ENCODE data around the gene NDUFB7.
"Not testable (repeated sequence)": the region's sequence is repeated elsewhere in the genome, so short reads cannot be mapped to it uniquely, and the experiment has no call there.

NDUFB7 gene

DNA sequence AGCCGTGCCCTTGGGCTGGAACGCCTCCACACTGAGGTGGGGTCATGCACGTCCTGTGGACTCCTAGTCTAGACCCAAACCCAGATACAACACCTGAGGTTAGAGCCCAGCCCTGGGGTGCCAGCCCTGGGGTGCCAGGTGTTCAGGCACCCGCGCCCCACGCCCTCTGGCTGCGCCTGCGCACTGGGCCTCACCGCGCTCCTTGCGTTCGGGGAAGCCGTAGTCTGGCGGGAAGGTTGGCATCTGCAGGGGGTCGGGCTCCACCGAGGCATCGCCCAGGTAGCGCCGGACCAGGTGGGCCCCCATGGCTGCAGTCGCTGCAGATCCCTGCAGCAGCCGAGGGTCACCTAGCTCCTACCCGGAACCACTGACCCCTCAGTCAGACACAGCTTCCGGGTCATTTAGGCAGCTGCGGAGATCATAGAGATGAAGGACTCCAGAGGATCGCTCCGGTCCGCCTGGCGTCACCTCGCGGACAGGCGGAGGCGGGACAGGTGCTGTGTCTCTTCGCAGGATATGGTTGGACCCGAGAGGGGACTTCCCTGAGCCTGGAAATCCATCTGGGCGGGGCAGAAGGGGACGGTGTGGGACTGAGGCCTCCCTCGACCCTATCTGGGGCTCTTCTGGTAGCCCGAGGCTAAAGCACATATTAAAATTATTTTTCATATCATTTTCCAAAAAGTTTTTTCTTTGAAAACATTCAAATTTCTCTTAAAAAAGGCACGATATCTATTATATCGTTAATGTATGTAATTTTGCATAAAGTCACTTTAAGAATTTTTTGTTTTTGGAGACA, at the start of gene NDUFB7:
Gene NDUFB7 (minus strand): TSS at position 372 of the 796 bp plus-strand sequence. CDS start 66 bp downstream, at position 306.
- peak; percentile 94 for DNase-seq

DNA sequence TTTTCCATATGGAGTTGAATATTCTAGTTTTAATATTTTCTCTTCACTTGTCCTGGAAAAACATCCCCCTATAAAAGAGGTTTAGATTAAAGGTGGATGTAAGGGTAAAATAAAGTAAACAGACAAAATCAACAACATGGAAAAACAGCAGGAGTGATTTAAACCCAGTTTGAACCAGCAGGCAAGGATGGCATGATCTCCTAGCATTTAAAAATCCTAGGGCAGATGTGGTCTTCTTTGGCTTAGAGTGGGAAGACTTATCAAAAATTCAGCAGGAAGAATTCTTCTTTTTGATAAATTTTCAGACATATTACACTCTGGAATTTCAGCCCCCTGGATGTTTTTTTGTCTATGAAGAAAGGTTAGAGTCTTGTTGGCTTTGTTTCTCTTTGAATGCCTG, 47.5 kb upstream of the NDUFB7 start:
- no peak for DNase-seq

DNA sequence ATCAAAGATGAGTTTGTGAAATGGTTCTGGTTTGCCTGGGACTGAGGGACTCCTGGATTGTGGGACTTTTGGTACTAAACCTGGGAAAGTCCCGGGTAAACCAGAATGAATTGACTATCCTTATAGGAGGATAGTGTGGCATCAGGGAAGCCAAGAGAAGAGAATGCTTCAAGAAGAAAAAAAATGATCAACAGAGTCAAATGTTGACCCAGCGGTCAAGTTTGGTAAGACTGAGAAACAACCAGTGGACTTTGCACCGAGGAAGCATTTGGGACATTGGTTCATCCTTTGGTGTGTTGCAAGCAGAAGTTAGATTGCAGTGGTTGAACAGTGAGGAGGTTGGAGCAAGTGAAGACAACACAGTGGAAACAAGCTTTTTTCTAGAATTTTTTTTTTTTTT, 44.5 kb upstream of the NDUFB7 start:
- DNase-seq = no peak

DNA sequence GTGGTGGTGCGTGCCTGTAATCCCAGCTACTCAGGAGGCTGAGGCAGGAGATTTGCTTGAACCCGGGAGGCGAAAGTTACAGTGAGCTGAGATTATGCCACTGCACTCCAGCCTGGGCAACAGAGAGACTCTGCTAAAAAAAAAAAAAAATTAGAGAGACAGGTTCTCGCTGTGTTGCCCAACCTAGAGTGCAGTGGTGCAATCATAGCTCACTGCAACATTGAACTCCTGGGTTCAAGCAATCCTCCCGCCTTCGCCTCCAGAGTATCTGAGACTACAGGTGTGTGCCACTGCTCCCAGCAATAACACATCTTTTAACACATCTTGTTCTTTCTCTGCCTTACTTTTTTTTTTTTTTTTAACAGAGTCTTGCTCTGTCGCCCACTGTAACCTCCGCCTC, 43.8 kb upstream of the NDUFB7 start:
- DNase-seq = no peak

DNA sequence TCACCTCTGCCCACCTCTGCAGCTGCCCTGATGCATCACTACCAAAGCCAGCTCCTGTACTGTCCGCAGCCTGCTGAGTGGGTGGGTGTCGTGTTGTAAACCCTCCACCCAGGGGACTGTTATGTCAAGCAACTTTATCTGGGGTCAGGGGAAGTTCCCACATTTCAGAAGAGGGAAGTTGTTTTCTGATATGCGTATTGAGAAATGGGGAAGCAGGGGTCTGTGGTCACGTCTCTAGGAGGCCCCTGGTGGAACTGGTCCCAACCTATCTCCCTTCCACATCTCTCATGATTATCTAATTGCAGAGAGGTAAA, 42.2 kb upstream of the NDUFB7 start:
- no peak for DNase-seq

DNA sequence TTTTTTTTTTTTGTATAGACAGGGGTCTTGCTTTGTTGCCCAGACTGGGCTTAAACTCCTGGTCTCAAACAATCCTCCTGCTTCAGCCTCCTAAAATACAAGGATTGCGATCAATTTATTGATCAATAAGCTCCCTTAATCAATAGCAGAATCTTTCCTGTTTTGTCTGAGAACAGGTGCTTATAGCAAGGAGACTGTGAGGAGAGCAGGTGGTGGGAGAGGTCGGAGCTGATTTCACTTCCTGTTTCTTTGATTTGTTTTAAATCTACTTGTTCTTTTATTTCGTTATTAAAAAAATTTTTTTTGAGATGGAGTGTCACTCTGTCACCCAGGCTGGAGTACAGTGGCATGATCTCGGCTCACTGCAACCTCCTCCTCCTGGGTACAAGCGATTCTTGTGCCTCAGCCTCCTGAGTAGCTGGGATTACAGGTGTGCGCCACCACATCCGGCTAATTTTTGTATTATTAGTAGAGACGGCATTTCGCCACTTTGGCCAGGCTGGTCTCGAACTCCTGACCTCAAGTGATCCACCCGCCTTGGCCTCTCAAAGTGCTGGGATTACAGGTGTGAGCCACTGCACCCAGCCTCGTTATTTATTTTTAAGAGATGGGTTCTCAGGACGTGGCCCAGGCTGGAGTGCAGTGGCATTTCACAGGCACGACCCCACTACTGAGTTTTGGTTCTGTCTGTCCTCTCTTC, 41.7 kb upstream of the NDUFB7 start:
- DNase-seq = not testable (repeated sequence)

DNA sequence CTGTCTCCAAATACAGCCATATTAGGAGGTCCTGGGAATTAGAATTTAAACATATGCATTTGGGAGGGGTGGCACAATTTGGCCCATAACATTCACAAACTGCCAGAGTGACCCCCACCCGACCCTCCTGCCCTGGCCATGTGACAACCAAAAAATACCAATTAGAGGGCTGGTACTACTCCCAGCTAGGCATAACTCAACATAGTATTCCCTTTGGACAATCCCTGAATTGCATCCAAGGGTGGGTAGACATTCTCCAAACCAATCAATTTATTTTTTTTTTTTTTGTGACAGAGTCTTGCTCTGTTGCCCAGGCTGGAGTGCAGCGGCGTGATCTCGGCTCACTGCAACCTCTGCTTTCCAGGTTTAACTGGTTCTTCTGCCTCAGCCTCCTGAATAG, 40.8 kb upstream of the NDUFB7 start:
- no peak for DNase-seq

DNA sequence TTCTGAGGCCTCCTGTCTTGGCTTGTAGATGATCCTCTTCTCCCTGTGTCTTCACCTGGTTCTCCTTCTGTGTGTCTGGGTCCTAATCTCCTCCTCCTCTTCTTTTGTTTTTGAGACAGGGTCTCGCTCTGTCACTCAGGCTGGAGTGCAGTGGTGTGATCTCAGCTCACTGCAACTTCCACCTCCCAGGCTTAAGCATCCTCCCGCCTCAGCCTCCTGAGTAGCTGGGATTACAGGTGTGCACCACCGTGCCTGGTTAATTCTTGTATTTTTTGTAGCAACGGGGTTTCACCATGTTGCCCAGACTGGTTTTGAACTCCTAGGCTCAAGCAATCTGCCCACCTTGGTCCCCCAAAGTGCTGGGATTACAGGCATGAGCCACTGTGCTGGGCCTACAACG, 40.4 kb upstream of the NDUFB7 start:
- not testable (repeated sequence) for DNase-seq

DNA sequence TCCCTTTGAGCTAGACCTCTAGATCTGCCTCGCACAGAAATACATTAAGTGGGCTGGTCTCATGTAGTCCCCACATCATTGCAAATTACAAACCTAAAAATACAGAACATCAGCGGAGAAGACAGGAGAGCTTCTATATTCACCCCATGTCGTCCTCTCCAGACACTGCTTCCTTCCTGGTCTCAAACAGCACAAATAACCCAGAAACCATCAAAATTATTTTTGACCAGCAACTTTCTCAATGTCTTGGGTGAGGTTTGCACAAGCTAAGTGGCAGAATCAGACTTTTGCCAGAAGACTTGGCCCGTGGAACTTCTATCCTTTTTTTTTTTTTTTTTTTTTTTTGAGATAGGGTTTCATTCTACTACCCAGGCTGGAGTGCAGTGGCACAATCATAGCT, 39.2 kb upstream of the NDUFB7 start:
- DNase-seq = no peak

DNA sequence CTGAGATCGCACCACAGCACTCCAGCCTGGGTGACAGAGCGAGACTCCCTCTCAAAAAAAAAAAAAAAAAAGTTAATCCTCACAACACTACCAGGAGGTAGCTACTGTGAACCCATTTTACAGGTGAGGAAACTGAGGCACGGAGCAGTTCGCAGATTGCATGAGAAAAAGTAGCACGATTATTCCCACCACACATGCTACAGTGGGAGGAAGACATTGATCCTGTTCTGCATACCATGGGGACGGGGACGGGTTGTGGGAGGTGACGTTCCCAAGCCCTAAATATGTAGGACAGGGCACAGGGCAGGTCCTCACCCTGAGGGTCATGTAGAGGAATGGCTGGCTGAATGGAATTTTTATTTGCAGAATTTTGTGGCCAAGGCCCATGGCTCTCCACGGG, 34.8 kb upstream of the NDUFB7 start:
- no peak for DNase-seq

DNA sequence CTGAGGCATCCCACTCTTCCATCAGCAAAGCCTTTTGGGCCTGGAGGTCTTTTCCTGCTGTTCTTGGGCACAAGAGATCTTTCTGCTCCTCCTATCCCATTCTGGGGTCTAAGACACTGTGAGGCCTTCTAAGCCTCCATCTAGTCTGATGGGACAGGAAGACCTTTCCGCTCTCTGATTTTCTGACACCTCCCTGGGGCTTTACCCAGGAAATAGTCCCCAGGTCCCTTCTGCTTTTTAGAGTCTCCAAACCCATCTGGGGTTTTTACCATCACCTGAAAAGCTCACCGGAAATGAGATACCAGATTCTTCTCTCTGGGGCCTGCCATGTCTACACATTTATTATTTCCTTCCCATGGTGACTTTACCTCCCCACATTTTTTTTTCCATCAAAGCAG, 32.1 kb upstream of the NDUFB7 start:
- DNase-seq = no peak

DNA sequence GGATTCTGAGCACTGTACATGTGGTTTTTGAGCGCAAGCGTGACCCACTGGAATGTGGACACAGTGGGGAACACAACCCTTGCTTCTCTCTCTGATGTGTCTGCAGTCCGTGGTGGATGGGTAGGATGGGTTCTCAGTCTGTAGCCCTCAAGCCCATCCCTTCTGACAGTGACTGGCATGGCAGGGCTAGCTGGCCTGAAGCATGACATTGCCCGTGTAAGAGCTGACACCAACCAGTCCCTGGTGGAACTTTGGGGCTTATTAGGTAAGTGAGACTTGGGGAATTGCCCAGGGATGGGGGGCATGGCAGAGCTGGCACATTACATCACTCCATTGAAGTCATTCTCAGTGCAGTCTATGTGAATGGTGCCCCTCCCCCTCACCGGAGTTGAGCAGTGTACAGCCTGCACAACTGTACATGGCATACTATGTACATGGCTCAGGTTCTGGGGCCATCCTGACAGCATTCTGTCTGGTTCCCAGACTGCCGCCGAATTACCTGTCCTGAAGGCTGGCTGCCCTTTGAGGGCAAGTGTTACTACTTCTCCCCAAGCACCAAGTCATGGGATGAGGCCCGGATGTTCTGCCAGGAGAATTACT, 27.8 kb upstream of the NDUFB7 start:
- DNase-seq = no peak

DNA sequence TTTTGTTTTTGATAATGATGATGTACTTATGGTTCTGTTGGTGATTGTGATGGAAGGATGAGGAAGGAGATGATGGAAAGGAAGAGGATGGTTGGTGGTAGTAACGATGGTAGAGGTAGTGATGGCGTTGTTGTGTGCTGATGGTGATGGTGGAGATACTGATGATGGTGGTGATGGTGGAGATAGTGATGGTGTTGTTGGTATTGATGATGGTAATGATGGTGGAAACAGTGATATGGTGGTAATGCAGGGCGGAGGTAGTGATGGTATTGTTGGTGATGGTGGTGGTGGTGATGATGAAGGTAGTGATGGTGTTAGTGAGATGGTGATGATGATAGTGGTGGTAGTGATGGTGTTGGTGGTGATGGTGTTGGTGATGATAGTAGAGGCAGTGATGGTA, 23.7 kb upstream of the NDUFB7 start:
- DNase-seq = no peak

DNA sequence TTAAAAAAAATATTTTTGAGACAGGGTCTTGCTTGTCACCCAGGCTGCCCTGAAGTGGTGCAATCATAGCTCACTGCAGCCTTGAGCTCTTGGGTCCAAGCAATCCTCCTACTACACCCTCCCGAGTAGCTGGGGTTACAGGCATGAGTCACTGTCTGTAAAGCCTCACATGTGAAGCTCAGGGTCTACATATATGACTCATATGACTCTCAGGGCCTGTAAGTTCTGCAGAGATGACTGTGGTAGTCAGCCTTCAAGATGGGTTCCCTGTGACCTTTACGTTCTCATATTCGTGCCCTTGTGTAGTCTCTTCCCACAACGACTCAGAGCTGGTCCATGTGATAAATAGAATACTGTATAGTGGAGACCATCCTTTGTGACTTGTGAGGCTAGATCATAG, 17.6 kb upstream of the NDUFB7 start:
- DNase-seq = peak; percentile 18

DNA sequence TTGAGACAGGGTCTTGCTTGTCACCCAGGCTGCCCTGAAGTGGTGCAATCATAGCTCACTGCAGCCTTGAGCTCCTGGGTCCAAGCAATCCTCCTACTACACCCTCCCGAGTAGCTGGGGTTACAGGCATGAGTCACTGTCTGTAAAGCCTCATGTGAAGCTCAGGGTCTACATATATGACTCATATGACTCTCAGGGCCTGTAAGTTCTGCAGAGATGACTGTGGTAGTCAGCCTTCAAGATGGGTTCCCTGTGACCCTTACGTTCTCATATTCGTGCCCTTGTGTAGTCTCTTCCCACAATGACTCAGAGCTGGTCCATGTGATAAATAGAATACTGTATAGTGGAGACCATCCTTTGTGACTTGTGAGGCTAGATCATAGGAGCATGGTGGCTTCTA, 13.3 kb upstream of the NDUFB7 start:
- DNase-seq = peak; percentile 72

DNA sequence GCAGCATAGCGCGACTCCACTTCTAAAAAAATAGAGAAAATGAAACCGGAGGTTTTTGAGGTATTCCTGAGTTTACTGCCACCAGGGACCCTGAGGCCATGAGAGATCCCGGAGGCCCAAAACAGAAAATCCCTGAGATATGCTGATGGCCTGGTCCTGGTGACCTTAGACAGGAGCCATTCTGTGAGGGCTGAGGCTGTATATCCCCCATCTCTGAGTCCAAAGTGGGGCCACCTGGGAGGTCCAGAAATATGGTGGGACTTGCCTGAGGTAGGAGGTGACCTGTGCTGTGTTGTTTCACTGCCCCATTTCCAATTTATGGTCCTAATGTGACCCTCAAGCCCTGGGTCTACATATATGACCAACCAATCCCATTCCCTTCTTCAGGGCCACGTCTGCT, 12.5 kb upstream of the NDUFB7 start:
- not testable (repeated sequence) for DNase-seq

DNA sequence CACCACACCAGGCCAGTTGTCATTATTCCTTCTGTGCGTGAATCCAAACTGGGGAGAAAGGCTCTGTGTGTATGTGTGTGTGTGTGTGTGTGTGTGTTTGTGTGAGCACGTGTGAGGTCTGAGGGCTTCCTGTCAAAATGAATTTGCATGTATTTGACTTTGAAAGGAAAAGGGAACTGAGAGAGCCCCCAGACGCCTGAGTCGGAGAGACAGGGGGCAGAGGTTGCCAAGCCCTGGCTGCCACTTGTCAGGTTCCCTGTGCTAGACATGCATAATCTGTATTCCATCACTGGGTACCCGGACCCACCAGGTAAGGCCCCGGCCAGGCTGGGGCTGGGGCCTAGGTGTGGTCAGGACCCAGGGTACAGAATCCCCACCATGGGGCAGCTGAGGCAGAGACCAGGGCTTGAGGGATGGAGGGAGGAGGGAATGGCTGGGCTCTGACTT, 11.1 kb upstream of the NDUFB7 start, which contains the start of gene CLEC17A:
Gene CLEC17A (plus strand): TSS at position 191 of the 447 bp plus-strand sequence. CDS start 77 bp downstream, at position 268.
- DNase-seq = no peak

DNA sequence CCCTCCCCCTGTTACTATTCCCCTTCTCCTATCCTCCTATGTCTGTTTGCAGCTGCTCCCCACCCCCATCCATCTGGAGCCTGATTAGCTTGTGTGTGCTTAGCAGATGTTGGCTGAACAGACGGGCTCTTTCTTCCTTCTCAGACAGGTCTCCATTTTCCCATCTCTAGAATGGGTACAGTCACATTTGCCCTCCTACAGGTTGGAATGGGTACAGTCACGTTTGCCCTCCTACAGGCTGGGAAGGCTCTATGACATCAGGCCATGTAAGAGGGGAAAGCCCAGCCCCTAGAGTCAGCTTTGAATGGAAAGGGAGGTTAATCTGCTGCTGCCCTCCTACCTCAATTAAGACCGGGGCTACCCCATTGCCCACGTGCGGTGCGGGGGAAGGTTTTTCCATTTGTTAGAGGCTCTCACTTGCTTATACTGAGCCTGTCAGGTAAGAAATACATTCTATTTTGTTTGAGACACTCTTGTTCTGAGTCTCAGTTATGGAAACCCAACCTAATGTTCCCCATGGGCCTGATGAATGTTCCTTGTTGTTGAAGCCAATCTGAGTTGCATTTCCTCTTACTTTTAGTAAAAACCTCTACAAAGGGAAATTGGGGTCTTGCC, 8.9 kb upstream of the NDUFB7 start:
- no peak for DNase-seq

DNA sequence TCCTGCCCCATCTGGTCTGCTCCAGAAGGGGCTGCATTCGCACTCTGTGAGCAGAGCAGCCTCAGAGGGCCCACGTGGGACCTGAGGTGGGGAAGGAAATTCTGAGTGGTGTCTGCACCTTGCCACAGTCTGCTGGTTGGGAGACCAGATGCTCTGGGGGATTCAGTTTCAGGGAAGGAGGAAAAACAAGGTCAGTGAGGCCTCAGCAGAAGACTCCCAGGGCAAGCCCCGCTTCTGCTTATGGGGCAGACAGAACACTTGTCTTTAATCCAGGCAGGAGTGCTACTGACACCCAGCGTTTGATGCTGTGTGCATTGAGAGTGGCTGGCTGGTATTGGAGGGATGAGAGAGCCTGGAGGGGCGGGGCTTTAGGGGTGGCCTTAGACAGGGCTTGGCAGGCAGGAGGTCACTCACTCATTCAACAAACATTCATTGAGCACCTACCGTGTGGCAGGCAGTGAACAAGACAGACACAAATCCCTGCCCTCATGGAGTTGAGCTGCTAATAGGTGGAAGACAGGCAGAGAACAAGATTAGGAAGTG, 6.1 kb upstream of the NDUFB7 start:
- peak; percentile 26 for DNase-seq

DNA sequence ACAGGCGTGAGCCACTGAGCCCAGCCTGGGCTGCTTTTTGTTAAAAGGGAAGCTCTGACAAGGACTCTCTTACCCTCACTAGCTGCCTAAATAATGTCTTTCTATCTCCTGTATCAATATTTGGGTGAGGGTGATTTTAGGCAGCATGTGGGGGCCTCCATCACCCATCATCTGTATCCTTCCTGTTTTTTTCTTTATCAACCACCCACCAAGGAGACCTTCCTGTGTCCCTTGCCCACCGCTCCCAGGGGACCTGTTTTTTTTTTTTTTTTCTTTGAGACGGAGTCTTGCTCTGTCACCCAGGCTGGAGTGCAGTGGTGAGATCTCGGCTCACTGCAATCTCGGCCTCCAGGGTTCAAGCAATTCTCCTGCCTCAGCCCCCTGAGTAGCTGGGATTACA, 5.4 kb upstream of the NDUFB7 start:
- no peak for DNase-seq

DNA sequence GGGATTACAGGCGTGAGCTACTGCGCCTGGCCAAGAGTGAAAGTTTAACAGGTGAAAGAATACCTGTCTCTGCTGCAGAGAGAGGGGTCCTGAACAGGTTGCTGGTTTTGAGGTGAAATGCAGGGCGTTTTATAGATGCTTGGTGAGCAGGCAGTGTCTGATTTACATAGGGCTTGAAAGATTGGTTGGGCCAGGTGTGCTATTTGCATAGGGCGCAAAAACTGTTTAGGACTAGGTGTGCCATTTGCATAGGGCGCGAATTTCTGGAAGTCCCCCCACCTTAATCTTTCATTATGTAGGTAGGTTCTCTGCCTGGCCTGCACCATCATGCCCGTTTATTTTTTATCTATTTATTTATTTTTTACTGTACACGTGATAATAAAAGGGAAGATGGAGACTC, 4.5 kb upstream of the NDUFB7 start:
- no peak for DNase-seq

DNA sequence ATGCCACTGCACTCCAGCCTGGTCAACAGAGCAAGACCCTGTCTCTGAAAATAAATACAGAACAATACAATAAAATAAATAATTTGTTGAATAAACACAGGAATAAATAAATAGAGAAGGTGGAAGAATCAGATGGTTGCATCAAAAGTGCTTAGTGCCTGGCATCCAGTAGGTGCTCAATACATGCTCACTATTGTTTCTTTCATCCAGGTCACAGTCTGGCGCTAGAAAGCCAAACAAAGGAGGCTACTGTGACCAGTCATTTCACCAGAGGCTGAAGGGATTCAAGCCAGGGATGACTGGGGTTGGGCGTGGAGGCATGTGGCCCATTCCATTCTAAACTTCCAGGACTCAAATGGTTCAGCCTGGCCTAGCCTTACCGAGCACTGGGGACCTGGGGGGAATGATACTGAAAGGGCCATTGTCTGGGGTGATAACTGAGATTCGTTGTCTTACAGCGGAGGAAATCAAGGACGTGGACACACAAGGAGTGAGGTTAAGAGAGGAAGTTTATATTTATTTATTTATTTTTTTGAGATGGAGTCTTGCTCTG, 3.6 kb upstream of the NDUFB7 start:
- no peak for DNase-seq

Measured in EL (cell line).